AG10803 (cell line): Measurements from ENCODE around the gene SPACA6.

Source experiments
- DNase-seq: peaks from one replicate; pipeline ENCODE4 v3.0.0; 2010; ENCODE audit warnings: low read depth
- H3K4me3 ChIP-seq: 2 replicates; pipeline ENCODE4 v1.5.1; 2011; ENCODE audit warnings: mild to moderate bottlenecking, low read length, control low read depth
- TF ChIP-seq, protein P1 (sequence below): conservative IDR thresholded peaks from 2 replicates; pipeline ENCODE4 v1.5.1; 2011; ENCODE audit warnings: mild to moderate bottlenecking, low read length, control low read depth, inconsistent platforms

Gene SPACA6

DNA sequence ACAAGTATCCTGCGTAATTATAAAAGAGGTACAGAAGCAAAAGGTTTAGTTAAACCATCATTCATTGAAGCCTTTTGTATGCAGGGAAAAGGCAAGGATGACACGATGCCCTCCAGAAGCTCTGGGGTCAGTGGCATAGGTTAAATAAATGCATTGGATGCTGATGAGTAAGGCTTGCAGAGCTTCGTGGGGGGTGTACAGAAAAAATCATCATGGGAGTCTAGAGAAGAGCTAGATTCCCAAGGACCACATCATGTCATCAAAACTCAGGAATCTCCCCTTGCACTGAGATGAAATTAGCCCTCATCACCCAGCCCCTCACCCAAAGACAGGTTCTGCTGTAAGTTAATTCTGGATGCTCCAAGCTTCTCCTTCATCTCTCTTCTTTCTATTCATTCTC is 50.3 kb downstream of the SPACA6 start:
- H3K4me3 ChIP-seq, result no peak overlapping the region
- DNase-seq, result peak; percentile 51
- TF ChIP-seq, protein P1, sequence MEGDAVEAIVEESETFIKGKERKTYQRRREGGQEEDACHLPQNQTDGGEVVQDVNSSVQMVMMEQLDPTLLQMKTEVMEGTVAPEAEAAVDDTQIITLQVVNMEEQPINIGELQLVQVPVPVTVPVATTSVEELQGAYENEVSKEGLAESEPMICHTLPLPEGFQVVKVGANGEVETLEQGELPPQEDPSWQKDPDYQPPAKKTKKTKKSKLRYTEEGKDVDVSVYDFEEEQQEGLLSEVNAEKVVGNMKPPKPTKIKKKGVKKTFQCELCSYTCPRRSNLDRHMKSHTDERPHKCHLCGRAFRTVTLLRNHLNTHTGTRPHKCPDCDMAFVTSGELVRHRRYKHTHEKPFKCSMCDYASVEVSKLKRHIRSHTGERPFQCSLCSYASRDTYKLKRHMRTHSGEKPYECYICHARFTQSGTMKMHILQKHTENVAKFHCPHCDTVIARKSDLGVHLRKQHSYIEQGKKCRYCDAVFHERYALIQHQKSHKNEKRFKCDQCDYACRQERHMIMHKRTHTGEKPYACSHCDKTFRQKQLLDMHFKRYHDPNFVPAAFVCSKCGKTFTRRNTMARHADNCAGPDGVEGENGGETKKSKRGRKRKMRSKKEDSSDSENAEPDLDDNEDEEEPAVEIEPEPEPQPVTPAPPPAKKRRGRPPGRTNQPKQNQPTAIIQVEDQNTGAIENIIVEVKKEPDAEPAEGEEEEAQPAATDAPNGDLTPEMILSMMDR, result no peak

DNA sequence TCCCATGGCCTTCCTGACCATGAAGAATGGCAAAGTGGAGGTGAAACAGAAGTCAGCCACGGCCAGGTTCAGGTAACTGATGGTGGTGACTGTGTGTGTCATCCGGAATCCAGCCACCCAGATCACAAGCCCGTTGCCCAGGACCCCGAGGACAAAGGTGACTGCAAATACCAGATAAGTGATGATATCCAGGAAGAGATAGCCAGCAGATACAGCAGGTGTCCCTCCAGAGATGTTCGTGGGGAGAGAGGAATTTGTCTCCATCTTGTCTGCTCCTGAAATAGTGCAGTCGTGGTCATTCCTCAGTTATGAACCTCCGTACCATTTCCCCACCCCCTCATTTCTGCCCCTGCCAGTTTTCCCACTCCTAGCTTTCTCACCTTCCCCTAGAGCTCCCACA is 53.6 kb downstream of the SPACA6 start:
- no peak overlapping the region for H3K4me3 ChIP-seq
- TF ChIP-seq, protein P1, result no peak
- DNase-seq, result no peak

DNA sequence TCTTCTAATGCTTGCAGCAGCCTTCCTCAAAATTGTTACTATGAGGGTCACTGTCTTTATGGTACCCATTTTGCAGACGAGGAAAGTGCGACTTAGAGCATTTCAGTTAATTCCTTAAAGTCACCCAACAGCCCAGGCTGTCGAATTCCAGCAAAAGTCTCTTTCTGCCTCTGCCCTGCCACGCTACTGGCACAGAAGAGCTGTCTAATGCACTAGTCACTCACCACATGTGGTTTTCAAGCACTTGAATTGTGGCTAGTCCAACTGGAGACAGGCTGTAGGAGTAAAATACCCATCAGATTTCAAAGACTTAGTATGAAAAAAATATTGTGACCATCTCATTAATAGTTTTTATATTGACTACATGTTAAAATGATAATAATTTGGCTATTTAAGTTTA is 56.8 kb downstream of the SPACA6 start:
- no peak overlapping the region for H3K4me3 ChIP-seq
- TF ChIP-seq, protein P1, result no peak
- peak; percentile 88 for DNase-seq

DNA sequence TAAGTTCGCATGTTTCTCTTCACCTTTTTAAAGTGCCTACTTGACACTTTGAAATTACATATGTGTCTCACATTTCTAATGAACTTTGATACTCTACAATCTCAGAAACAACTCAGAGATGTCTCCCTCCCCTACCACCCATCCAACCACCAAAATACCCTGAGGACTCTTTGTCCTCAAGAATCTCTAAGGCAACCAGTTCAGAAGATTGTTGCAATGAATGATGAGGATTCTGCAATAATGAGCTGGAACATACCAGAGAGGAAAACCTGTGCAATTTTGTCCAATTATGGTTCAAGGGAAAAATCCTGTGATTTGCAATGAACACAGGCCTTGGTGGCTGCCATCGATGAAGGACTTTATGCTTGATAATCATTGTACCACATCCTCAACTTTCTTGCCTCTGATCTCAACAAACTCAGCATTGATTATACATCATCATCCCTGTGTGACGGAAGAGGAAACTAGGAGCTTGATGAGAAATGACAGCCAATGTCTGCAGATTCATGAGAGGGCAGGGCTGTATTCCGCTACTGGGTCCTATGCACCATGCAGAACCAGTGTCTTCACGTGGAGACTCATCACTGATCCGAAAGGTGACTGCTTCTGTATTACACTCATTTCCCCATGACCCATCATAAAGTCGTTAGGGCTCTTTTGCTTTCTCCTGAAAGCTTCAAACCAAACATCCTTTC is 57.4 kb downstream of the SPACA6 start:
- DNase-seq, result peak; percentile 78
- no peak overlapping the region for H3K4me3 ChIP-seq
- TF ChIP-seq, protein P1, result no peak

DNA sequence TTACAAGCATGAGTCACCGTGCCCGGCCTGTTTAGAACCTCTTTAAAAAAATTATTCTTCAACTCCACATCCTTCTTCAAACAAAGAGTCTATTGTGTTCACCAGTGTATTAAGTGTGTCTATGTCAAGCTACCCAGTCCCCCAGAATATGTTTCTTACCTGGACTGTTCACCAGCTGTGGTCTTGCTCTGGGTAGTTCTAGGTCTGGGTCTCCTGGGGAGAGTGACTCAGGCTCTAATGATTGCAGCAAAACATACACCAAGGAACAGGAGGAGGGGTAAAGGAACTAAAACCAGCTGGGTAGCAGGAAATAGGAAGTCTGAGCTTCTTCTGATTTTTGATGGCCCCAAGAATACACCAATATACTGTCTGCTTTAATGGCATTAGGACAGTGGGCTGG is 58.5 kb downstream of the SPACA6 start, which contains the start of gene FPR1:
Gene FPR1, minus strand, starts transcription at position 224 of the 400 bp plus-strand sequence. CDS start 4,884 bp downstream, outside the sequence.
- H3K4me3 ChIP-seq, result no peak within 1 kb of the TSS
- TF ChIP-seq, protein P1, result no peak
- peak; percentile 65 for DNase-seq

DNA sequence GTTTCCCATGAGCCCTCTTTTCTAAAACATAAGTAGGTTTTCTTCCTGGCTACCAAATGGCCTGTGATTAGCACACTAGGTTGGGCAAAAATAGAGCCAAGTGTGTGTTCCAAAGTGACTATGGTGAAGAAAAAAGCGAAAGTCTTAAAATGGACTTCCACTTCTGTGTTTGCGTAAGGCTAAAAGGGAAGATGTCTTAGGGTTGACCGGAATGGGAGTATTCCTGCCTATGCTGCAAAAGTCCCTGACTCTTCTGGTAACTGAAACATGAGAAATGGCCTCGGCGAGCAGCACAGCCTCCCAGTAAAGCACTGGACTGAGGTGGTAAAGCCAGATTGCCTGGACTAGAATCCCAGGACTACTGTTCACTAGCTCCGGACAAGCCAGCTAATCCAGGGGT is 61.0 kb downstream of the SPACA6 start:
- H3K4me3 ChIP-seq, result no peak overlapping the region
- DNase-seq, result no peak
- TF ChIP-seq, protein P1, result no peak

DNA sequence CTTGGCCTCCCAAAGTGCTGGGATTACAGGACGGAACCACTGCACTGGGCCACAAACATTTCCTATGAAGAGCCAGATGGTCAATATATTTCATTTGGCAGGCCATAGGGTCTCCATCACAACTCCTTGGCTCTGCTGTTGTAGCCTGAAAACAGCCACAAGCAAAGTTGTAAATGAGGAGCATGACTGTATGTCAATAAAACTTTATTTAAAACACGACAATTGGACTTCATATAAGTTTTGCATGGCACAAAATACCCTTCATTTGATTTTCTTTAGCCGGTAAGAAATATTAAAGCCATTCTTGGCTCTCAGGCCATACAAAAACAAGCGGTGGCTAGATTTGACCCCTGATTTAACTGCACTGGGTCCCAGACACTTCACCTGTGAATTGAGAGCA is 61.6 kb downstream of the SPACA6 start:
- no peak for DNase-seq
- TF ChIP-seq, protein P1, result no peak
- H3K4me3 ChIP-seq, result no peak overlapping the region
